GM21367 (cell line): ENCODE data around the gene DRAXIN.

Experiments used
- ATAC-seq: cut with Tn5 transposase; IDR thresholded peaks from one replicate; pipeline ENCODE4 v1.9.1; 2021; ENCODE audit not compliant: unreplicated experiment

DRAXIN gene

DNA sequence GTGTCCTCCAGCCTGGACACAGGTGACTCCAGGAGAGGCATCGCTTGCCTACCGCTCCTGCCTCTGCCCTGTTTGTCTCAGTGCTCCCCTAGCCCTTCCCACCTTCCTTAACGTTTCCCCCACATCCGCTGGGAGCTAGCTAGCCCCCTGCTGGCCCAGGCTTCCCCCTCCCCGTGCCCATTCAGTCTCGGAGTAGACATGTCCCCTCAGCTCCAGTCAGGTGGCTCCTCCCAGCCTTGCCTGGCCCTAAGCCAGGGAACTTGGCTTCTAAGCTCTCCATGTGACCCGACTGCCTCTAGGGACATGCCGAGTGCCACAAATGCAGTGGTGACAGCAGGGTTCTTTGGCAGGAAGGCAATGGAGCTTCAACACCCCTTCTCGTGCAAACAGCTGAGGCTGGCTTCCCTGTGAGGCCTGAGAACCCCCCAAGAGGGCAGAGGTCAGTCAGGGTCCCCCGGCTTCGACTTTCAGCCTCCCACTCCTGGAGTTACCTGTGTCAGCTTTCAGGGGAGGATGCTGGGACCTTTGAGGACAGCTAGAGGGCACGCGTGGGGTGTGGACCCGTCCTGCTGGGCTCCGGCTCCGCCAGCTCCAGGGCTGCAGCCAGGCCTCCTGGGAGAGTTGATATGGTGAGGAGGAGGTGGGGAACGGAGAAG is 16.2 kb downstream of the DRAXIN start:
- no peak for ATAC-seq

DNA sequence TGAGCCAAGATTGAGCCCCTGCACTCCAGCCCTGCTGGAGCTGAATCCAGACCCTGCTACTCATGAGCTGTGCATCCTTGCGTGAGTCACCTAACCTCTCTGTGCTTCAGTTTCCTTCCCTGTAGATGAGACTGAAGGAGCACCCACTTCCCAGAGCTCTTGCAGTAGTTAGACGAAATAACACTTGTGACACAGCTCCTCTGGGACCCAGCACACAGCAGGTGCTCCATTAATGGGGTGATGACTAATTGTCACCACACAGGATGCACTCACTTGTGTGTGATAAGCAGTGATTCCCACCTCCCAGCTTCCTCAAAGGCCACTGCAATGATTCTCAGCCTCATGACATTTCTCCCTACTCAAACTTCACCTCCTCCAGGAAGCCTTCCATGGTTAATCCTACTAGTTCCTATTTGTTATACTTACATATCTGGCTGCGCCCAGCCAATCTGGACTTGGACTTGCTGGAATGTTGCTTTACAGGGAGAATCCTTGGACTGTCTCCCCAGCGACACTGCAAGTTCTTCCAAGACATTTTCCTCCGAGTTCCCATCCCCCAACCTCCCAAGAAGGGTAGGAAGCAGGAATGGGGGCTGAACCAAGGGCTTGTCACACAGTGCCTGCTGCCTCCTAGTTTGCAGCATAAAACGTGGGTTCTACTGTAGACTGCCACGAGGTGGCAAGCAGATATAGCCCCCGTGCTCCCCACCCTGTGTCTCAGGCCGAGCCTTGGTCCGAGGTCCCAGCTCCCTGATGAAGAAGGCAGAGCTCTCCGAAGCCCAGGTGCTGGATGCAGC is 17.2 kb downstream of the DRAXIN start:
- no peak for ATAC-seq

DNA sequence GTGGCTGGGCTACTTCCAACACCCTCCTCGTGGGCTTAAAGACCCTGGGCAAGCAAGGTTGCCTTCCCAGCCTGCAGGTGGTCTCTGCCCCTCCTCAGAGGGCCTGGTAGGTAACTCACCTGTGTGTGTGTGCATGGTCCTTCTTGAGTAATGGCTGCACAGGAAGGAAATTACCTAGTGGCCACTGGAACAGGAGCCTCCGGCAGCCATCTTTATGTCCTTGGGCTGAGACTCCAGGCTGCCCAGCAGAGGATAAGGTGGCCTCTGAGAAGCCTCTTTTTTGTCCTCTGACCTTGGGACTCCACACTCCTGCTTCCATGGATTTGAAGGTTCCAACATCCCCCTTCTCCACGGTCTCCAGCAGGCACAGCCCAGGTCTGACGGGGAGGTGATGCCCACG is 20.0 kb downstream of the DRAXIN start:
- ATAC-seq = no peak

DNA sequence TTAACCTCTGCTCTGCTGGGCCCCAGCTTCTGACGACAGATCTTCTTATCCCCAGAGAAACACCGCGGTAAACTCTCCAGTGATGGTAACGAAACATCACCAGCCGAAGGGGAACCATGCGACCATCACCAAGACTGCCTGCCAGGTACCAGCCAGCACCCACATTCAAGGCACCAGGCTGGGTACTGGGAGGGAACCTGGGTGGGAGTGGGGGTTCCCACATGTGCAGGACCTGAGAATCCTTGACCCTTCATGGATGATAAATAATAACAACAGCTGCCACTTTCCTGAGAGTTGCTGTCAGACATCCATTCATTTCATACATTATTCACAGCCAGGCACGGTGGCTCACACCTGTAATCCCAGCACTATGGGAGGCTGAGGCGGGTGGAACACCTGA is 20.8 kb downstream of the DRAXIN start:
- ATAC-seq = no peak

DNA sequence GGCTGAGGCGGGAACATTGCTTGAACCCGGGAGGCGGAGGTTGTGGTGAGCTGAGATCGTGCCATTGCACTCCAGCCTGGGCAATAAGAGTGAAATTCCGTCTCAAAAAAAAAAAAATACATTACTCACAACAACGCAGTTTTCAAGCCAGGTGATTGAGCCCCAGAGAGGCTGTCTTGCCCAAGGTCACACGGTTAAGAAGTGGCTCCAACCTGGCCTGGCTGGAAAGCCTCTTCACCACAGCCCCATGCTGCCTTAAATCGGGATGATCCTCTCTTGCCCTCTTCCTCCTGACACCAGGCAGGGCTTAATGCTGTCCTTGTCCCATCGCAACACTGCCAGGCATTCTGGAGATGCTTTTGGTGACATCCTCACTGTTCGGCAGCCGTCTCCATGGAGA is 21.6 kb downstream of the DRAXIN start:
- no peak for ATAC-seq

DNA sequence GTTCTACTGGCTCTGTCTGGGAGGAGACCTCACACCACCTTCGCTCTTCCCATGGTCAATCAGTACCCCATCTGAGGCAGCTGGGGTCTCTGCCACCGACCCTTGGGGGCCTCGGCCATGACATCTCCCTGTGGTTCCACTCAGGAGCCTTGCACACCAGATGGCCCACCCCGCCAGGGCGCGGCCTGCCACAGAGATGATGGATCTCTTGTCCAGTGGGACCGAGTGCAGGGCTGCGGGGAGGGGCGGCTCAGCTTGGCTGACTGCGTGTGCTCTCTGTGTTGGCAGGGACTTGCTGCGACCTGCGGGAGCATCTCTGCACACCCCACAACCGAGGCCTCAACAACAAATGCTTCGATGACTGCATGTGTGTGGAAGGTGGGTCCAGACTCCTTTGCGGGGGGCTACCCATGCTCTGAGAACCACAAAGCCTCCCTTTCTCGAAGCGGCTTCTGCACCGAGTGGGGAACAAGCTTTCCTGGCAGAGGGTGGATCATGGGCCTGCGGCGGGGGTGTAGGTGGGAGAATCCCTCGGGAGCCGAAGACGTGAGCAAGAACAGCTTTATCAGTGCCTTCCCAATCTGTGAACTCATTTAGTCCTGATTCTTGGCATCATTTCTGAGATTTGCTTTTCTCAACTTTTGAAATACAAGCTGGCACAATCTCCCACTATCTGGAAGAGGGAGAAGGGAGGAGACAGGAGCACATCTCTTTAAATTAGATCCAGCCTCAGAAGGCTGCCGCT is 23.5 kb downstream of the DRAXIN start:
- ATAC-seq = no peak

DNA sequence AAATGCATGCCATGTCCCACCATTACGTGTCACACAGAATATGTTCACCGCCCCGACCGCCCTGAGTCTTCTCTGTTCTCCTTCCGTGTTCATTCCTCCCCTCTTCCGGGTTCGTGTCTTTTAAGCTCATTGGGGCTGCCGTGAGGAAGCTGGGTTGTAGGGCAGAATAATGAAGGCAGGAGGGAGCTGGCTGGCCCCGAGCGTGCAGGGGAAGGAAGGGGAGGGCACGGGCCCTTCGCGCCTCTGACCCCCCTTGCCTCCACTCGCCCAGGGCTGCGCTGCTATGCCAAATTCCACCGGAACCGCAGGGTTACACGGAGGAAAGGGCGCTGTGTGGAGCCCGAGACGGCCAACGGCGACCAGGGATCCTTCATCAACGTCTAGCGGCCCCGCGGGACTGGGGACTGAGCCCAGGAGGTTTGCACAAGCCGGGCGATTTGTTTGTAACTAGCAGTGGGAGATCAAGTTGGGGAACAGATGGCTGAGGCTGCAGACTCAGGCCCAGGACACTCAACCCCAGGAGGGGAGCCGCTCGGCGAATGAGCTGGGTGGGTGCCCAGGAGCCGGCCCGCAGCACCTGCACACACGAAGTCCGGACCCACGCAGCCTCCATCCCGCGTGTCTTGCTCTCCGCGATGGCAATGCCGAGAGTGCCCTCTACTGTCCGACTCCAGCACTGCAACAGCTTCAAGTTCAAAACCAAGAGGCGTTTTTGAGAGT is 28.0 kb downstream of the DRAXIN start:
- ATAC-seq = no peak

DNA sequence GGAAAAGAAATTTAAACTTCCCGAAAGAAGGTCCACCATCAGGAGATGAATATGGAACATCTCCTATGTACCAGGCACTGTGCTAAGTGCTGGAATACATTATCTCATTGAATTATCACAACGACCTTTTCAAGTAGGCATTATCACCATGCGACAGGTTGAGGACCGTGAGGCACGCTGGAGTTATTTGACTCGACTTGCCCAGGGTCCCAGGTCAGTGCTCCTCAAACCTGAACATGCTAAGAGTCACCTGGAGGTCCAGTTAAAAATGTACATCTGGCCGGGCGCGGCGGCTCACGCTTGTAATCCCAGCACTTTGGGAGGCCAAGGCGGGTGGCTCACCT is 28.5 kb downstream of the DRAXIN start:
- no peak for ATAC-seq

DNA sequence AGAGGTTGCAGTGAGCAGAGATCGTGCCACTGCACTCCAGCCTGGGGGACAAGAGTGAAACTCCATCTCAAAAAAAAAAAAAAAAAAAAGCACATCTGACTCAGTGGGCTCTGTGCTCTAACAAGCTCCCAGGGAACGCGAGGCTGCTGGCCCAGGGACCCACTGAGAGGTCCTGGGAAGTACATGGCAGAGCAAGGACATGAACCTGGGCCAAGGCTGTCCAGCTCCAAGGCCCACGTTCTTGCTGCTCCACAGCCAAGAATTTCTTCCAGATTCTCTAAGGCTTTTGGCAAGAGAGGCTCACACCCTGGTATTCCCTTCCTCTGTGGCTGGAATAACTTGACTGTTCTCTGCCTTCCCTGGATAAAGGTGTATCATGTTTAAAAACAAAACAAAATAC is 29.0 kb downstream of the DRAXIN start:
- ATAC-seq = no peak

DNA sequence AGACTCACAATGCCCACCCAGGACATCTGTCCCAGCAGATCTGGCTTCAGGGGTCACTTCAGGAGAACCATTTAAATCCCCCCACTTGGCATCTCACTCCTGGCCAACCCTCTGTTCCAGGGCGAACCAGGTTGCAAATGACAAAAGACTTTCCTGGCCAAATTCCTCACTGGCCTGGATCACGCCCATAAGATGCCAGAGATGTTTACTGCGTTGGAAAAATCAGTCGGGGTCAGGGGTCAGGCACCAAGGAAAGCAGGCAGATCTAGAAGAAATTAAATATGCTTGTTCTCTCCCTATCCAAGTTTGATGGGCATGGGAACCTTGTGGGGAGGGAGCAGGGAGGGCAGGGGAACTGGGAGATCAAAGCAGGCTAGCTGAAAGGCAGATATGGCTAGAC is 29.8 kb downstream of the DRAXIN start:
- no peak for ATAC-seq

DNA sequence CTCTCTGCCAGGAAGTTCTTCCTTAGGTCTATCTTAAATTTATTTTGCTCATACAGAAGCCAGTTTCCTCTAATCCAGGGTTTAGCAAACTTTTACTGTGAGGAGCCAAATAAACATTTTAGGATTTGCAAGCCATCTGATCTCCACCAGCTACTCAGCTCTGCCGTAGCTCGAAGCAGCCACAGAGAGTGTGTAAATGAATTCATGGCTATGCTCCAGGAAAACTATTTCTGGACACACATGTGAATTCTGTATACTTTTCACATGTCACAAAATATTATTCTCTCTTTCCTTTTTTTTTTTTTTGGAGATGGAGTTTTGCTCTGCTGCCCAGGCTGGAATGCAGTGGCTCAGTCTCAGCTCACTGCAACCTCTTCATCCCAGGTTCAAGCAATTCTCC is 31.0 kb downstream of the DRAXIN start:
- ATAC-seq = no peak

DNA sequence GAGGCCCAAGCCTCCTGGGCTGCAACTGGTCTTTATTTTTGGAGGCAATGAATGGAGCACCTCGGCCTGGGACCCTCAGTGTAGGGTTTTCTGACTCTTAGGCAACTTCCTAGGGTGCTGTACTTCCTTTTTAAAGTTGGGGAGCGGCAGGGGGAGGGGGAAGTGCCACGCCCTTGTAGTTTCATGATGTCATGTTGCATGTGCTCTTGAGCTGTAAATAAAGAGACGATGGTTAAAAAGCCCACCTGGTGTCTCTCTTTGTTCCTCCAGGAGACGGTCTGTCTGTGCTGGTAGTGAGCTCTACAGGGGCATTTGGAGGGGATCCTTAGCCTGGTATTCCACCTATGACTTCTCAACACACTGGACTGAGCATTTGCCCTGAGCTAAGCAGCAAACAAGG is 34.1 kb downstream of the DRAXIN start:
- ATAC-seq = no peak

DNA sequence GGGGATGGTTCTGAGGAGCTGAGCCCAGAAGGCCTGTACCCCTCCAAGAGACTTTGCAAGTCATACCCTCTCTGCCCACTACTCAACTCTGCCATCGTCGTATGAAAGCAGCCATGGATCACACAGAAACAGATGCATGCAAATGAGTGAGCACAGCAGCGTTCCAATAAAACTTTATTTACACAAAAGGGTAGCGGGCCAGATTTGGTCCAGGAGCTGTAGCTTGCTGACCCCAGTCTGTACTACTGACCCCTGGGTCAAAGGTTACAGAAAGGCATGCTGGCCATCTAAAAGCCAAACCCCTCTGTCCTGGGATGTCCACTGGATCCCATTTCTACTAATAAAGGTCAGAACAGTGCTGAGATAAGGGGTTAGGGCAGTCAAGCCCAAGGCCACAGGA is 35.6 kb downstream of the DRAXIN start:
- no peak for ATAC-seq

DNA sequence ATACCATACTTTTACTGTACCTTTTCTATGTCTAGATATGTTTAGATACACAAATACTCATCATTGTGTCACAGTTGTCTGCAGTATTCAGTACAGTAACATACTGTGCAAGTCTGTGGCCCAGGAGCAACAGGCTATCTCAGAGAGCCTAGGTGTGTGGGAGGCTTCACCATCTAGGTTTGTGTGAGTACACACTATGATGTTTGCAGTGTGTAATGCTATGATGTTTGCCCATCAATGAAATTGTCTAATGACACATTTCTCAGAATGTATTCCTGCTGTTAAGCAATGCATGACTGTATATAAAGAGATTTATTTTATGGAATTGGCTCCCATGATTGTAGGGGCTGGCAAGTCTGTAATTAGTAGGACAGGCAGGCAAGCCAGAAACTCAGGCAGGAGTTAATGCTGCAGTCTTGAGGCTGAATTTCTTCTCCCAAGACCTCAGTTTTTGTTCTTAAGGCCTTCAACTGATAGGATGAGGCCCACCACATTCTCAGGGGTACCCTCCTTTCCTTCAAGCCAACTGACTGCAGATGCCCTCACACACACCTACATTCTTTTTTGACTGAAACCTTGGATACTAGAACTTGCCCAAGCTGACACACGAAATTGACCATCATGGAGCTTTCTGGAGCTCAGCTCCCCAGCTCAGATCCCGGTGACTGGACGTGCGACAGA is 36.8 kb downstream of the DRAXIN start:
- no peak for ATAC-seq

DNA sequence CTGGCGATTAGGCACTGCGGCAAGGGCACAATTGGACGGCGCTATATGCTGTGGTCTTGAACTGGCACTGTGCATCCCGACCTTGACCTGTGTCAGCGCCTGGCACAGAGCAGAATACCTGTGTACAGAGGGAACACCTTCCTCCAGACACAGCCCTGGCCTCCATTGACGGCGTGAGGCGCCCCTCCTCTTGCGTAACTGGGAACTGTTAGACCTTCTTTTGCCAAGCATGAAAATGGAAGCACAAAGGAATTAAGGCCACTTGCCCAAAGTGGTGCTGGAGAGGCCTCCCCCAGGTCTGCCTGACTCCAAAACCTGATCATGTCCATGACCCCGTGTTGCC is 37.6 kb downstream of the DRAXIN start:
- no peak for ATAC-seq

DNA sequence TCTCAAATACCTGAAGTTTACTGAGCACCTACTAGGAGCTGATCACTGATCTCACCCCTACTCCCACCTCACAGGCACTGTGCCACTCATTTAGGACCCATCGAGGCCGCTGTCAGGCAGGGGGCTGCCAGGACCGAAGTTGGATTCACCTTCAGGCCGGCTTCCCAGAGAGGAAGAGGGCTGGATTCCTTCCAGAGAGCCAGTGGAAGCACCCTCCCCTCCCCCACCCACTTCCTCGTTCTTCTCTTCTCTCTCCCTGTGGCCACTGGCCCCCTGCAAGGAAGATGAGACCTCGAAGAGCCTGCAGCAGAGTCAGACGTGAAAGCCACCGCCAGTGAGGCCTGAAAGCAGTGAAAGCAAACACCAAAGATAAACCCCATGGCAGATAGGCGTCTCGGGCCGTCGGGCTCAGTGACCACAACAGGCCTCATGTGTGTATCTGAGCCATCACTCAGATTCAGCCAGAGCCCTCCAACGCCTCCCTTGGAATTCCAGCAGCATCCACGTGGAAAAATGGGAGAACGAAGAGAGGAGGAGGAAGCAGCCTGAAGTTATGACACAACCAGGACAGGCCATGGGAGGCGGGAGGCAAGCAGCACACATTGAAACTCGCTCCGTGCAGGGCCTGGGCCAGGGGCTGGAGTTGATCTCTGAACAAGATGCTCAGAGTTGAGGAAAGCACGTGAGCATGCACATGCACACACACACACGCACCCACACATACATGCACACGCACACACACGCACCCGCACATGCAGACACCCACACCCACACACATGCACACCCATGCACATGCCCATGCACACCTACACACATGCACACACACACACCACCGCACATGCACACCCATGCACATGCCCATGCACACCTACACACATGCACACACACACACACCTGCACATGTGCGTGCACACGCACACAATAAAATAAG is 38.3 kb downstream of the DRAXIN start:
- ATAC-seq = no peak

DNA sequence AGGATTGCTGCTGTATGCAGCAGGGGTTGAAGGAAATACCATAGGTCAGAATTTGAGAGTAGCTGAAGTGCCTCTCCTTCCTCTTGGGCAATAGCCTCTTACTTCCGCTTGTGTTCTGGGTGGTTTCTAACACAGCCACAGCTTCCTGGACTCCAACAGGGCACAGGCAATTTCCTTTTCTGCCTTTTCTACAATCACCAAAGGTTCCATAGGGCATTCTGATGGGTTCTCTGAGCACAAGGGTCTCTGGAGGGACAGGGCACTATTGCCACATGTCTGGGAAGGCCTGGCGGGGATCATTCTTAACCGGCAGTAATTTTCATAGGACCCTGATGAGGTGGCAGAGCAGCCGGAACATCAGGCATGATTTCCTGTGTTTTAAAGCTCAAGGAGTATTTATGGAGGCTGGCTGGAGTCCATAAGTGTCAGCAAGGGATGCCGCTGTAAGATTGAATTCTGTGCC is 39.0 kb downstream of the DRAXIN start:
- ATAC-seq = no peak

DNA sequence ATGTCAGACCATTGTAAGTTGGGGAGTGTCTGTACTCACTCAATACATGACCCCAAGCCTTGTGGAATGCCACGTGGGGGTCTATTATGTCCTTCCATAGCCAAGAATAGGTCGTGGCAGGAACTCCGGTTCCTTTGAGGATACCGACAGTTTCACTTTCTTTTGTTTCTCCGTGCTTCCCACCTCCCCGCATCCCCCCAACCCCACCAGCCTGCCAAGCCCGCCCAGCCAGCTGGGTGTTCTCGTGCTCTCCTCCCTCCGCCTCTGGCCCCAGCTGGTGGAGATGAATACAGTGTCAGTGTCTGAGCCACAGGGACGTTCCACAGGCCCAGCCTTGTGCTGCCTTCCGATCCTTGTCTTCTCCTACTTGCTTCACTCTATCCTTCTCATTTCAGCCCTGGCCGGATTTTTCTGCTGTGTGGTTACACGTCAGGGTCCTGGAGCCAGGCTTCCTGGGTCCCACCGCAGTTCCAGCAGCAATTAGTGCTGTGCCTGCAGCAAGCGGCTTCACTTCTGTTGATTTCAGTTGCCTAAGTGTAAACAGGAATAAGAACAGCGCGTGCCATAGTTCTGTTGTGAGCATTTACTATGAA is 40.3 kb downstream of the DRAXIN start:
- ATAC-seq = no peak

DNA sequence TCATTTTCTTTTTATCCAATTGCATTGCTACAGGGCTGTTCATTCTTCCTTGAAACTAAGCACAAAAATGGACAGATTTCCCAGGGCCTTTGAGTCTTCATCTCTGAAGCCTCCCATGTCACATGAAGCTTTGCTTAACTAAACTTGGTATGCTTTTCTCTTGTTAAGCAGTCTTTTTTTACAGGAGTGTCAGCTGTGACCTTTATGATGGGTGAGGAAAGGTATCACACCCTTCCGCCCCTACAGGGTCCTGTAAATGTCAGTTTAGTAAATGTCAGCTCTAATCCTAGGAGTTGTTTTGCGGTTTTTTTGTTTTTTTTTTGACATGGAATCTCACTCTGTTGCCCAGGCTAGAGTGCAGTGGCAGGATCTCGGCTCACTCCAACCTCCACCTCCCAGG is 41.8 kb downstream of the DRAXIN start:
- no peak for ATAC-seq

DNA sequence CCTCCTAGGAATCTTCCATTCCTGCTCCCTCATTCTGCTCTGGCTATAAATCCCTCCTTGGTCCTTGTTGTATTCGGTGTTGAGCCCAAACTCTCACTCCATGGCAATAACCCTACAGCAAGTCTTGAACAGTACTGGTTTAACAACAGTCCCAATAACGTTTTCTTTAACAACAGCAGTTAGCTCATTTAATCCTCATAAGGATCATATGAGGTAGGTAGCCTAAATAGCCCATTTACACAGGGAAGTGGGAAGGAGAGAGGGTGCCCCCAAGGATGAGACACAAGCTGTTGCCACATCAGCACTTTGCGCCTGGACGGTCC is 44.0 kb downstream of the DRAXIN start:
- ATAC-seq = no peak
